ENCODE data around the gene UPK3A. TPM values are rescaled to one million over a fixed set of nuclear protein-coding genes. Genes with fewer than 3 reads are reported as not detected.

The UPK3A gene
- total RNA-seq, 1 donor from 2014 or later, result not detected

GRCh38 chr22:45332001-45332400 lies 47.3 kb downstream of the UPK3A start:
- Histone ChIP-seq H3K36me3 (peaks cover 57% of the 10 kb centered on the region), H3K4me1 (peaks cover 63% of the 10 kb centered on the region), H3K27ac (replicated peaks) (no peak overlapping the region)

GRCh38 chr22:45334068-45334467 lies 49.3 kb downstream of the UPK3A start:
- no peaks in the 10 kb centered on the region for H3K9me3 ChIP-seq (replicated peaks)
- H3K36me3 ChIP-seq, result peaks cover 57% of the 10 kb centered on the region
- no peak overlapping the region for H3K4me3 ChIP-seq
- H3K27me3 ChIP-seq (ENCODE audit: low read depth), result no peaks in the 10 kb centered on the region
- intact Hi-C loops (cut with micrococcal nuclease), result no loop called here
- no peak for DNase-seq
- TF ChIP-seq CTCF (IDR thresholded peaks at IDR 0.05; ENCODE audit: borderline replicate concordance), result no peak
- peak overlapping the region; percentile 92 for H3K27ac ChIP-seq (replicated peaks)
- H3K4me1 ChIP-seq, result peaks cover 64% of the 10 kb centered on the region

More at GRCh38 chr22:45332001-45332400, 47.3 kb downstream of the UPK3A start:
- DNase-seq, result no peak
- TF ChIP-seq CTCF (IDR thresholded peaks at IDR 0.05; ENCODE audit: borderline replicate concordance), result no peak
- H3K4me3 ChIP-seq, result no peak overlapping the region
- no peaks in the 10 kb centered on the region for H3K27me3 ChIP-seq (ENCODE audit: low read depth)
- intact Hi-C loops (cut with micrococcal nuclease), result no loop called here
- no peaks in the 10 kb centered on the region for H3K9me3 ChIP-seq (replicated peaks)

- no peak overlapping the region for H3K4me3 ChIP-seq
- no peak for TF ChIP-seq CTCF (IDR thresholded peaks at IDR 0.05; ENCODE audit: borderline replicate concordance)
- H3K27me3 ChIP-seq (ENCODE audit: low read depth), result no peaks in the 10 kb centered on the region
- DNase-seq, result no peak
- intact Hi-C loops (cut with micrococcal nuclease), result no loop called here
- H3K36me3 ChIP-seq, result peaks cover 61% of the 10 kb centered on the region
- peak overlapping the region; percentile 92 for H3K27ac ChIP-seq (replicated peaks)
- peaks cover 59% of the 10 kb centered on the region for H3K4me1 ChIP-seq
- no peaks in the 10 kb centered on the region for H3K9me3 ChIP-seq (replicated peaks)
Observed at GRCh38 chr22:45334528-45334927, 49.8 kb downstream of the UPK3A start.

GRCh38 chr22:45335021-45335818 lies 50.5 kb downstream of the UPK3A start:
- Histone ChIP-seq H3K36me3 (peaks cover 66% of the 10 kb centered on the region), H3K4me3 (peak overlapping the region; percentile 6), H3K4me1 (peaks cover 52% of the 10 kb centered on the region), H3K27ac (replicated peaks) (peak overlapping the region; percentile 92), H3K27me3 (ENCODE audit: low read depth) (no peaks in the 10 kb centered on the region), H3K9me3 (replicated peaks) (no peaks in the 10 kb centered on the region)
- intact Hi-C loops (cut with micrococcal nuclease), result no loop called here
- peak; percentile 85 for DNase-seq
- peak; percentile 53 for TF ChIP-seq CTCF (IDR thresholded peaks at IDR 0.05; ENCODE audit: borderline replicate concordance)

- no peak for DNase-seq
- no peak for TF ChIP-seq CTCF (IDR thresholded peaks at IDR 0.05; ENCODE audit: borderline replicate concordance)
- H3K27me3 ChIP-seq (ENCODE audit: low read depth), result no peaks in the 10 kb centered on the region
- peaks cover 51% of the 10 kb centered on the region for H3K4me1 ChIP-seq
- no peak overlapping the region for H3K4me3 ChIP-seq
- peaks cover 59% of the 10 kb centered on the region for H3K36me3 ChIP-seq
- H3K27ac ChIP-seq (replicated peaks), result peak overlapping the region; percentile 92
- no peaks in the 10 kb centered on the region for H3K9me3 ChIP-seq (replicated peaks)
- intact Hi-C loops (cut with micrococcal nuclease), result no loop called here
Observed at GRCh38 chr22:45335854-45336522, 51.2 kb downstream of the UPK3A start.

Measured in left ventricle myocardium inferior (tissue), 1 donor.